NCI-H2029 (cell line): ENCODE measurements around the gene MED13L.

Source experiments
- DNase-seq: peaks from one replicate; lab custom pipeline; 2025; lab: John Stamatoyannopoulos, UW

The MED13L gene

DNA sequence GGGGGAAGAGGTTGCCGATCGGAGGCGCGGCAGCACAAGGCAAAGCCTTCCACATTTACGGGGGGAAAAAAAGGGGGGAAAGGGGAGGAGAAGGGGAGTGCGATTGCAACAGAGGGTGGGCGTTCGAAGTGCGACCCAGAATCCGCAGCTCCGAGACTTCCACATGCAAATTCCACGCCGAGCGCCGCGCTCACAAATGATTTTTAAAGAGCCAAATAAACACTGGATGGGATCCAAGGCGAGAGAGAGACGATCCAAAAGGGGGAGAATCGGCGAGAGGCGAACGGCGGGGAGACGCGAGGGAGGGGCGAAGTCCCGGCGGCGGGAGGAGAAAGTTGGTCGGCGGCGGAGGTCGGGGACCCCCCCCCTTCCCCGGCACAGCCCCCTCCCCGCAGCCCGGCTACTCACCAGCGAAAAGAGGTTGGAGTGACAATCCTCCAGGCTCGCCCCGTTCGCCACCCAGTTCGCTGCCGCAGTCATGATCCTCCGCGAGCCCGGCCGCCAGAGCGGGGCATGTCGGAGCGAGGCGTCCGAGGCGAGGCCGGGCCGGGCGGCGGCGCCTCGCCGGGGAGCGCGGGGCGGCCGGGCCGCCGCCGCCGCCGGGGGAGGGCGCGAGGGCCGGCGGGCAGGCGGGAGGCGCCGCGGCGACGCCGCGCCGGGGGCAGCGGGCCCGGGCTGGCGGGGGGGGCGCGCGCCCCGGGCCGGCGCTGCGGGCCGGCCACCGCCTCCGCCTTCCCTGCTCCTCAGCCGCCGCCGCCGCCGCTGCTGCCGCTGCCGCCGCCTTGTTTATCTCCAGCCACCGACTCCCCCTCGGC, 634 bp downstream of the MED13L start:
- DNase-seq = peak; percentile 68

GRCh38 chr12:116274551-116275375, 2.7 kb downstream of the MED13L start:
- no peak for DNase-seq

GRCh38 chr12:116273813-116274550, 3.5 kb downstream of the MED13L start:
- no peak for DNase-seq

- no peak for DNase-seq
Measured at GRCh38 chr12:116267948-116268347, 9.5 kb downstream of the MED13L start.

DNA sequence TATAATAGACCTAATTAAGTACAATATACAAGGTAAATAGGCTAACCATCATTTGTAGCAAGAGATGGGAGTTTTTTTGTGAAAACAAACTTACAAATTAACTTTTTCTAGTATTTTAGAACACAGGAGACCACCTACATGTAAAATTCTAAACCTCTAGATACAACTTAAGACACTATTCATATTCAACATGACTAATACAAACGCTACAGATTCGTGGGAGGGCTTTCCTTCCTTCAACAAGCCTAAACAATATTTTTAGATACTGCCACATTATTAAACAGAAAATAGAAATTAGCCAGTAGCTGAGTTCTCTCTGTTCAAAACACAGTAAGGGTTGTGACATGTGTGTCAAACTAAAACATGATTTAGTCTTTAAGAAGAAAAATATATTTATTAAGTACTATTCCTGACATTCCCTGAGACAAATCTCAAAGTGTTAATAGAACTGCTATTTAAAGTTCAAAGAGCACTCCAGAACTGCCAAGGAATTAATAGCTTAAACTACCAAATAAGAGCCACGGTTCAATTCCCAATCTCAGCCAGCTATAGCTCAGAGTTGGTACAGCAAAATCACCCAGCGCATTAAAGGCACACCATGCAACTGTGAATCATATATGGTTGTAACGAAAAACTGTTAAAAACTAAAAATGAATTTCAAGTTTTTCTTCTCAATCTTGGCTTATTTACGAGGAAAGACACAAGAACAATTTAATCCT, 10.7 kb downstream of the MED13L start:
- no peak for DNase-seq

DNA sequence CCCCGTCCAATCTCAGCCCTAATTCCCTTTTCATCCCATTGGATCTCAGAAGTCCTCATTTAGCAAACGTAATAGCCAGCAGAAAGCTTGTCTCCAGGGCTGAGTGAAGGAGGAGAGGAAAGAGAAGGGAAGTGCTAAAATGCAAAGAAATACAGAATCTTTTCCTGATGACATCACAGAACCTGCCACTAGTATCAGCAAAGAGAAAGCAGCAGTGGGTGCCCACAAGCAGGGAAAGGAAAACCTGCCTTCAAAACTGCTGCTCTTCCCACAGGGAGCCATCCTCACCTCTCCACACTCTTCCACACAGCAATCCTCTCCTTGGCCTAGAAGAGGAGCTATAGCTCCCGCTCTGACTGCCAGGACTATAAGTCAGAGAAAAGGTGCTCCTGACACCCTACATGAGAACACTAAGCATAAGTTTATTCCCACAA, 11.3 kb downstream of the MED13L start:
- DNase-seq = no peak

- DNase-seq = no peak
Measured at GRCh38 chr12:116265351-116266147, 11.9 kb downstream of the MED13L start.

- no peak for DNase-seq
Measured at GRCh38 chr12:116264525-116265070, 12.9 kb downstream of the MED13L start.

GRCh38 chr12:116263844-116264243, 13.6 kb downstream of the MED13L start:
- no peak for DNase-seq

GRCh38 chr12:116263431-116263830, 14.1 kb downstream of the MED13L start:
- no peak for DNase-seq

- DNase-seq = no peak
Measured at GRCh38 chr12:116262741-116263140, 14.8 kb downstream of the MED13L start.

DNA sequence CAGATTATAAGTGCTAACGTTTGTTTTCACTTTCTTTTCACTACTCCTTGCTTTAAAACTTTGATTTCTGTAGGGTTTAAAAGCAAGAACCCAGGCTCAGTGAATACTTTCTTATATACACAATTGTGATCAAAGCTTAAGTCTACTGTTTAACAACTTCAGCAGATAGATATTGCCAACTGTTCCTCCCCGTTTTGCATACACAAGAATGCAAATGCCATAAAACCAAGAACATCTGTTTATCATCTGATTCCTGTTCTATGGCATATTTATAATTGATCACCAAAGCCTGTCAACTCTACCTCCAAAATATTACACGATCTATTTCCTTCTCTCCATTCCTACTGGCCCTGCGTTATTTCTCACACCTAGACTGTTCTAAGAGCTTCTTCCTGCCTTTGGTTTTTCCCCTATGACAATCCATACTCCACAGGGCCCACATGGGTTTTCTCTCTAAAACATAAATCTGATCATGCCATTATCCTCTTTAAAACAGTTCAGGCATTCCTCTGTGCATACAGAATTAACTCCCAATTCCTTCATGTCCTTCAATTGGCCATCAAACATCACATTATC, 15.9 kb downstream of the MED13L start:
- DNase-seq = no peak

- no peak for DNase-seq
Measured at GRCh38 chr12:116259800-116260577, 17.5 kb downstream of the MED13L start.

DNA sequence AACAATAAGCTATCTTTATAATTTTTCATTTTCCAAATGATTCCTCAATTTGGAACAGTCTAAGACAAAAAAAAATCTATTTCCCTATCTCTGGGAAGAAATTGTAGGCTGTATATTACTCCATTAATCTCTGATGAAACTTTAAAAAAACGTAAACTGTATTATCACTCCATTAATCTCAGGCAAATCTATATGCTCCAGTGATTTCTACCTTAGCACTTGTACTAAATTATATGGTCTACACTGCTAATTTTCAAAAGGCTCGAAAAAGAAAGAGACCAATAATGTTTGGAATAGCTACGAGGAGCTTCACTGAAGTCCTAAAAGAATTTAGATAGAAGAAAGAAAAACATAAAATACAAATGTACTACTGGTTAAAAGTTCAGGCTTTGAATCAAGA, 19.7 kb downstream of the MED13L start:
- no peak for DNase-seq

DNA sequence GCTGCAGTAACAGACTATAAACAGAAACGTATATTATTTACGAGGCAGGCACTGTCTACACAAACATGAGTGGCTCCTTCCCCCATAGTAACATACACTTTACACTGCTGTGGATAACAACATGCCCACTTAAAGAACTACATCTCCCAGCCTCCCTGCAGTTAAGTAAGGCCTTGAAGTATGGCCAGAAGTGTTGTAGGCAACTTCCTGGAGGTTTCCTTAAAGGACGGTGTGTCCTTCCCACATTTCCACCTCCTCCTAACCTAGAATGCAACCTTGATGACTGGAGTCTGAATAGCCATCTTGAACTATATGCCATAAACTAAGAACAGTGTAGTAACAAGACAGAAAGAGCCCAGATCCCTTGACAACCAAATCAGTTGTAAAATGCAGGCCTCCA, 20.3 kb downstream of the MED13L start:
- peak; percentile 39 for DNase-seq

- no peak for DNase-seq
Measured at GRCh38 chr12:116249938-116250337, 27.6 kb downstream of the MED13L start.

DNA sequence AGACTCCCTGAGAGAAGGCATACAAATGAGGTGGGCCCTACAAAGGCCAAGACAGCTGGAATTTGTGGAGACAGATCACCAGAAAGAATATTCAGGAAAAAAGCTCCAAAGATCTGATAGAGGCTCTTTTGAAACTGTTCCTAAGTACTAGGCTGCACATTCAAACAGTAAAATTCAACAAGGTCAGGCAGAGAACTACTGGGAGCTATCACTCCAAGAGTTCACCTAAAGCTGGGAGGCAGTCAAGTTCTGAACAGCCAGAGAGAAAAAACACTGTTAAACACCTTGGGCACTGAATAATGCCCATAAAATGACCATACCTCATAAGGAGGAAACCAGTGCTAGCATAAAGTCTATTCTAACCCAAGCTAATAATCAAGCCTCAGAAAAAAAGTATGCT, 28.6 kb downstream of the MED13L start:
- no peak for DNase-seq

DNA sequence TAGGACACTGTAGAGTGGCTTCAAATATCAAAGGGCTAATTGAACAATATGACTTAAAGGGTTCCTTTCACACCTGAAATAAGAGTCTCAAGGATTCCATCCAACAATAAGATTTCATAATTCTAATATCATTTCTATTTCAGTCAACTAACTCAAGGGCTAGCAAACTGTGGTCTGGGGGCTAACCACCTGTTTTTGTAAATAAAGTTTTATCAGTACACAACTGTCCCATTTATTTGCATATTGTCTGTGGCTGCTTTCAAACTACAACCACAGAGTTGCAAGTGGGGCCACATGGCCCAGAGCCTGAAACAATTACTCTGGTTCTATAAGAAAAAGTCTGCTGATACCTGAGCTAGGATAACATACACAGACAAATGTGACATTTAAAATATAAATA, 29.1 kb downstream of the MED13L start:
- DNase-seq = no peak

GRCh38 chr12:116247377-116247776, 30.1 kb downstream of the MED13L start:
- DNase-seq = no peak
